Kidney (tissue), 14 donors: ENCODE results near the gene ATG3. TPM values are rescaled to one million over a fixed set of nuclear protein-coding genes. Genes with fewer than 3 reads are reported as not detected.

Experiments used
- DNase-seq, 5 donors: peaks; one replicate each; pipeline ENCODE4 v3.0.0-alpha.2; 2013 to 2020
- FAIRE-seq: peaks from 2 replicates; lab custom pipeline; 2012; peaks lifted over from hg19 to GRCh38; lab: Jason Lieb, UNC
- H3K27ac ChIP-seq, 2 donors: one replicate each; pipeline ENCODE4 v1.7.0; 2013; ENCODE audit warnings: low read depth in 2 of 2, low read length in 2 of 2, inconsistent platforms in 1 of 2
- H3K27me3 ChIP-seq: one replicate; pipeline ENCODE4 v1.7.1; 2013; ENCODE audit warnings: low read length, inconsistent platforms; ENCODE audit not compliant: control insufficient read depth, insufficient read depth
- H3K36me3 ChIP-seq, 3 donors: one replicate each; pipeline versions ENCODE4 v1.7.0 to v1.7.1; 2013; ENCODE audit warnings: low read length in 3 of 3, control low read depth in 1 of 3, inconsistent platforms in 1 of 3; ENCODE audit not compliant: insufficient read depth in 3 of 3, control insufficient read depth in 2 of 3
- H3K4me1 ChIP-seq, 3 donors: one replicate each; pipeline versions ENCODE4 v1.7.0 to v1.7.1; 2013; ENCODE audit warnings: low read length in 3 of 3, inconsistent platforms in 1 of 3, low read depth in 1 of 3; ENCODE audit not compliant: control insufficient read depth in 2 of 3, insufficient read depth in 2 of 3
- H3K4me3 ChIP-seq, 3 donors: one replicate each; pipeline versions ENCODE4 v1.7.0 to v1.8.1; 2013; ENCODE audit warnings: low read length in 3 of 3, control low read depth in 1 of 3, inconsistent platforms in 1 of 3
- H3K9ac ChIP-seq, 3 donors: one replicate each; pipeline versions ENCODE4 v1.7.0 to v1.7.1; 2013; ENCODE audit warnings: low read length in 3 of 3, control low read depth in 1 of 3, inconsistent platforms in 1 of 3
- H3K9me3 ChIP-seq, 3 donors: one replicate each; pipeline versions ENCODE4 v1.7.0 to v1.7.1; 2013; ENCODE audit warnings: low read length in 3 of 3, control low read depth in 1 of 3, inconsistent platforms in 1 of 3; ENCODE audit not compliant: control insufficient read depth in 2 of 3, insufficient read depth in 1 of 3
- CTCF ChIP-seq: IDR thresholded peaks from 3 replicates; pipeline ENCODE4 v1.5.1; 2012; ENCODE audit warnings: mild to moderate bottlenecking, moderate library complexity, borderline replicate concordance; ENCODE audit not compliant: insufficient read depth; ENCODE audit errors: extremely low read depth
- intact Hi-C: fragments of 100-400 bp; cut with DNase I; formaldehyde crosslinking; loops from one replicate; pipeline ENCODE4 v1.11.1; 2022
- polyA plus RNA-seq: library from polyadenylated mRNA; stranded (reverse); fragments of 350-450 nt; fragmentation: Illumina TruSeq; extraction: RNeasy Lipid Tissue Mini Kit (QIAGEN cat#74804); gene quantifications from one replicate; pipeline ENCODE4 v1.2.3, GENCODE V29; 2014; ENCODE audit warnings: low read depth, low replicate concordance; ENCODE audit not compliant: insufficient read depth
- total RNA-seq: library from RNA; stranded (reverse); fragmentation: NEBNext Ultra II Directional; extraction: Animal tissue kit (Norgen Biotek cat#: 25700); gene quantifications from one replicate; pipeline ENCODE4 v1.2.1, GENCODE V29; 2021
- donor health status: control.
- donor health status: control.
- donor health status: control.
- donor health status: control.
- donor health status: control.
- donor health status: DM: yes; HTN: yes; CAD: no.
- donor health status: Normal renal cell carcinoma (clear cell type).

Gene ATG3
- total and polyA plus RNA-seq, 2 donors from 2014 or later = 57.0 to 62.7 TPM

DNA sequence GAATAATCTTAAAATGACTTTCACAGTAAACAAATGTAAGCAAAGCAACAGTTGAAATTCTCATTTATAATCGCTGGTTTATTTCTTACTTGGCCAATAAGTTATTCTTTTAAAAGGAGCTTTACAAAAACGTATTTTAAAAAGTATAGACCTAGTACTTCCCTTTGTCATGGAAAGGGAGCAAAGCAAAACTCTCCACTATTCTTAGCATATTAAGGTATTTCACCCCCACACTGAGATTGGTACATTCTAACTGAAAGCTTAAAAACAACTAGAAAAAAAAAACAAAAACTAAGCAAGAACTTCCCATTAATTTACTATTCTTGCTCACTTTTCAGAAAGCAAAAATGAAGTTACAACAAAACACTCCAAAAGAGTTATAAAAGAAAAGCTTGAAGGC is 1.5 kb downstream of the ATG3 start:
- no peak for TF ChIP-seq CTCF
- Histone ChIP-seq H3K27me3 (no peaks in the 10 kb centered on the region), H3K4me1 (peaks cover 4 to 20% (median 6%) of the 10 kb centered on the region in 3 donors), H3K36me3 (no peaks in the 10 kb centered on the region), H3K27ac (no peak overlapping the region), H3K9ac (peak overlapping the region in 2 of 3 donors; percentile 98), H3K4me3 (peak overlapping the region; percentile 84 to 100 (median 99)), H3K9me3 (no peaks in the 10 kb centered on the region)
- peak in 1 of 5 donors; percentile 13 for DNase-seq
- no peak for FAIRE-seq
- intact Hi-C loops = no loop called here

DNA sequence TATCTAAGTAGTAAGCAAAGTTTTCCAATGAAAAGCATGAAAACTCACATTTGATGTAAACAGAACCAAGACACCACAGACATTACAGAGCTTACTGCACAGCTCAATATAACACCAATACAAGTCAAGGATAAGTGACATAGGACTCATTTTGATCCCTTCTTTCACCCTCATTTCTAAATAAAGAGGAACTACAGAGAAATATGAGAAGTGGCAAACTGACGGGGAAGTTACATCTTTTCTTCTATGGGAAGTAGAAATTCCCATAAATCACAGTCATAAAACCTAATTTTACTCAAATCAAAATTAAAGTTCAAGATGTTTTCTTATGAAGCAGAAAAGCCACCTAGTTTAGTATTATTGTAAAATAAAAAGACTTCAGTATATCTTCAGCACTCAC is 3.8 kb downstream of the ATG3 start:
- Histone ChIP-seq H3K9ac (no peak overlapping the region), H3K4me3 (no peak overlapping the region), H3K27ac (no peak overlapping the region), H3K9me3 (no peaks in the 10 kb centered on the region), H3K27me3 (no peaks in the 10 kb centered on the region), H3K36me3 (no peaks in the 10 kb centered on the region), H3K4me1 (peaks cover 2 to 12% (median 4%) of the 10 kb centered on the region in 3 donors)
- intact Hi-C loops = no loop called here
- DNase-seq (no peak), FAIRE-seq (no peak)
- no peak for TF ChIP-seq CTCF

GRCh38 chr3:112555535-112556170 is 6.1 kb downstream of the ATG3 start:
- H3K4me1 ChIP-seq = peaks cover 2 to 19% (median 4%) of the 10 kb centered on the region in 3 donors
- no peak overlapping the region for H3K9ac ChIP-seq
- H3K36me3 ChIP-seq = no peaks in the 10 kb centered on the region
- DNase-seq (no peak), FAIRE-seq (no peak)
- no peaks in the 10 kb centered on the region for H3K27me3 ChIP-seq
- H3K27ac ChIP-seq = no peak overlapping the region
- TF ChIP-seq CTCF = no peak
- no peak overlapping the region for H3K4me3 ChIP-seq
- intact Hi-C loops = no loop called here
- H3K9me3 ChIP-seq = no peaks in the 10 kb centered on the region
